HG03095 (cell line): ENCODE measurements around the gene CSNK1D.

ENCODE experiments used
- ATAC-seq: cut with Tn5 transposase; IDR thresholded peaks from one replicate; pipeline ENCODE4 v1.9.1; 2021; ENCODE audit warnings: moderate library complexity; ENCODE audit not compliant: unreplicated experiment

CSNK1D gene

GRCh38 chr17:82241183-82241925 is 32.1 kb downstream of the CSNK1D start:
- ATAC-seq, result no peak

GRCh38 chr17:82240506-82241182 is 32.9 kb downstream of the CSNK1D start:
- ATAC-seq, result no peak

- ATAC-seq, result no peak
Measured at GRCh38 chr17:82239926-82240505, 33.5 kb downstream of the CSNK1D start.

GRCh38 chr17:82239401-82239925 is 34.0 kb downstream of the CSNK1D start:
- ATAC-seq, result no peak

GRCh38 chr17:82238472-82239201 is 34.9 kb downstream of the CSNK1D start:
- no peak for ATAC-seq

- no peak for ATAC-seq
Measured at GRCh38 chr17:82237746-82238471, 35.6 kb downstream of the CSNK1D start.

- ATAC-seq, result no peak
Measured at GRCh38 chr17:82237083-82237745, 36.3 kb downstream of the CSNK1D start.

- ATAC-seq, result no peak
Measured at GRCh38 chr17:82236142-82236971, 37.1 kb downstream of the CSNK1D start.

GRCh38 chr17:82235775-82236141 is 37.7 kb downstream of the CSNK1D start:
- ATAC-seq, result no peak

- no peak for ATAC-seq
Measured at GRCh38 chr17:82235056-82235774, 38.3 kb downstream of the CSNK1D start.

GRCh38 chr17:82234211-82235055 is 39.1 kb downstream of the CSNK1D start:
- ATAC-seq, result no peak

- ATAC-seq, result no peak
Measured at GRCh38 chr17:82232876-82233785, 40.4 kb downstream of the CSNK1D start.

- ATAC-seq, result no peak
Measured at GRCh38 chr17:82232322-82232820, 41.1 kb downstream of the CSNK1D start.

GRCh38 chr17:82231562-82232321 is 41.8 kb downstream of the CSNK1D start:
- ATAC-seq, result no peak

- no peak for ATAC-seq
Measured at GRCh38 chr17:82231312-82231561, 42.3 kb downstream of the CSNK1D start.
